Stimulated activated naive CD8-positive, alpha-beta T cell treated with anti-CD3 and anti-CD28 coated beads, Interleukin-15, Interleukin-2, amounts not matched to agents 100 ng/mL and 50 ng/mL, for 24 hours (primary cell): ENCODE data around the gene SYNGR3.
"Not testable (repeated sequence)": the region's sequence is repeated elsewhere in the genome, so short reads cannot be mapped to it uniquely, and the experiment has no call there.

Experiments used
- H3K27ac Mint-ChIP-seq: one replicate; pipeline ENCODE4 v1.8.0; 2021; ENCODE audit warnings: mild to moderate bottlenecking, mixed read lengths
- H3K27me3 Mint-ChIP-seq: one replicate; pipeline ENCODE4 v1.8.0; 2021; ENCODE audit warnings: mixed read lengths
- H3K36me3 Mint-ChIP-seq: one replicate; pipeline ENCODE4 v1.8.0; 2021; ENCODE audit warnings: low read depth, mixed read lengths
- H3K4me1 Mint-ChIP-seq: one replicate; pipeline ENCODE4 v1.8.0; 2021; ENCODE audit warnings: low read depth, mixed read lengths
- H3K4me3 Mint-ChIP-seq: one replicate; pipeline ENCODE4 v1.8.0; 2021; ENCODE audit warnings: mild to moderate bottlenecking, mixed read lengths
- H3K9me3 Mint-ChIP-seq: one replicate; pipeline ENCODE4 v1.8.0; 2021; ENCODE audit warnings: mixed read lengths

SYNGR3 gene

GRCh38 chr16:2003827-2004641, 14.3 kb downstream of the SYNGR3 start:
- Mint-ChIP-seq H3K36me3 (peaks cover 28% of the 10 kb centered on the region), H3K27me3 (no peaks in the 10 kb centered on the region), H3K9me3 (no peaks in the 10 kb centered on the region), H3K4me1 (peaks cover 40% of the 10 kb centered on the region), H3K27ac (no peak overlapping the region), H3K4me3 (no peak overlapping the region)

- H3K36me3 Mint-ChIP-seq, result peaks cover 28% of the 10 kb centered on the region
- H3K4me1 Mint-ChIP-seq, result peaks cover 40% of the 10 kb centered on the region
- no peak overlapping the region for H3K27ac Mint-ChIP-seq
Measured at GRCh38 chr16:2004795-2005517, 15.2 kb downstream of the SYNGR3 start.

GRCh38 chr16:2005646-2006045, 15.9 kb downstream of the SYNGR3 start:
- H3K27me3 Mint-ChIP-seq, result no peaks in the 10 kb centered on the region
- peak overlapping the region; percentile 54 for H3K4me3 Mint-ChIP-seq
- no peak overlapping the region for H3K27ac Mint-ChIP-seq
- peaks cover 45% of the 10 kb centered on the region for H3K4me1 Mint-ChIP-seq
- peaks cover 28% of the 10 kb centered on the region for H3K36me3 Mint-ChIP-seq
- no peaks in the 10 kb centered on the region for H3K9me3 Mint-ChIP-seq

More at GRCh38 chr16:2004795-2005517, 15.2 kb downstream of the SYNGR3 start:
- Mint-ChIP-seq H3K9me3 (no peaks in the 10 kb centered on the region), H3K27me3 (no peaks in the 10 kb centered on the region), H3K4me3 (no peak overlapping the region)

GRCh38 chr16:2006317-2006716, 16.5 kb downstream of the SYNGR3 start:
- H3K36me3 Mint-ChIP-seq, result peaks cover 24% of the 10 kb centered on the region
- no peaks in the 10 kb centered on the region for H3K27me3 Mint-ChIP-seq
- H3K9me3 Mint-ChIP-seq, result no peaks in the 10 kb centered on the region
- peak overlapping the region; percentile 61 for H3K27ac Mint-ChIP-seq
- peak overlapping the region; percentile 54 for H3K4me3 Mint-ChIP-seq
- H3K4me1 Mint-ChIP-seq, result peaks cover 46% of the 10 kb centered on the region

GRCh38 chr16:2007081-2007836, 17.5 kb downstream of the SYNGR3 start:
- peaks cover 22% of the 10 kb centered on the region for H3K36me3 Mint-ChIP-seq
- peak overlapping the region; percentile 98 for H3K4me3 Mint-ChIP-seq
- no peaks in the 10 kb centered on the region for H3K9me3 Mint-ChIP-seq
- no peaks in the 10 kb centered on the region for H3K27me3 Mint-ChIP-seq
- H3K4me1 Mint-ChIP-seq, result peaks cover 46% of the 10 kb centered on the region
- peak overlapping the region; percentile 96 for H3K27ac Mint-ChIP-seq

GRCh38 chr16:2008009-2008526, 18.3 kb downstream of the SYNGR3 start:
- Mint-ChIP-seq H3K9me3 (no peaks in the 10 kb centered on the region), H3K4me1 (peaks cover 46% of the 10 kb centered on the region), H3K36me3 (peaks cover 19% of the 10 kb centered on the region), H3K4me3 (peak overlapping the region; percentile 98), H3K27ac (peak overlapping the region; percentile 96), H3K27me3 (no peaks in the 10 kb centered on the region)

- H3K36me3 Mint-ChIP-seq, result peaks cover 19% of the 10 kb centered on the region
- H3K4me1 Mint-ChIP-seq, result peaks cover 46% of the 10 kb centered on the region
- peak overlapping the region; percentile 96 for H3K27ac Mint-ChIP-seq
- H3K27me3 Mint-ChIP-seq, result no peaks in the 10 kb centered on the region
- H3K9me3 Mint-ChIP-seq, result no peaks in the 10 kb centered on the region
- peak overlapping the region; percentile 98 for H3K4me3 Mint-ChIP-seq
Measured at GRCh38 chr16:2008631-2009163, 18.9 kb downstream of the SYNGR3 start.

GRCh38 chr16:2009164-2009711, 19.5 kb downstream of the SYNGR3 start:
- Mint-ChIP-seq H3K27ac (peak overlapping the region; percentile 96), H3K36me3 (peaks cover 19% of the 10 kb centered on the region)

GRCh38 chr16:2009791-2010510, 20.2 kb downstream of the SYNGR3 start, which contains the start of gene ZNF598:
ZNF598 (minus strand) TSS chr16:2009821.
- H3K4me1 Mint-ChIP-seq, result peaks cover 43% of the 10 kb centered on the region
- H3K27ac Mint-ChIP-seq, result peak within 1 kb of the TSS; percentile 97
- H3K36me3 Mint-ChIP-seq, result peaks cover 19% of the 10 kb centered on the region
- no peaks in the 10 kb centered on the region for H3K27me3 Mint-ChIP-seq
- H3K9me3 Mint-ChIP-seq, result no peaks in the 10 kb centered on the region
- peak within 1 kb of the TSS; percentile 98 for H3K4me3 Mint-ChIP-seq

More at GRCh38 chr16:2009164-2009711, 19.5 kb downstream of the SYNGR3 start:
- Mint-ChIP-seq H3K27me3 (no peaks in the 10 kb centered on the region), H3K4me1 (peaks cover 46% of the 10 kb centered on the region), H3K4me3 (peak overlapping the region; percentile 98), H3K9me3 (no peaks in the 10 kb centered on the region)

GRCh38 chr16:2011726-2012125, 22.0 kb downstream of the SYNGR3 start:
- not testable (repeated sequence) for H3K9me3 Mint-ChIP-seq, H3K27me3 Mint-ChIP-seq, H3K27ac Mint-ChIP-seq
- Mint-ChIP-seq H3K4me3 (peak overlapping the region; percentile 41), H3K4me1 (peaks cover 28% of the 10 kb centered on the region), H3K36me3 (peaks cover 16% of the 10 kb centered on the region)

- Mint-ChIP-seq H3K27me3 (no peaks in the 10 kb centered on the region), H3K27ac (no peak overlapping the region), H3K4me3 (no peak overlapping the region), H3K9me3 (no peaks in the 10 kb centered on the region), H3K36me3 (peaks cover 4% of the 10 kb centered on the region), H3K4me1 (peaks cover 10% of the 10 kb centered on the region)
Measured at GRCh38 chr16:2013527-2013926, 23.8 kb downstream of the SYNGR3 start.

- Mint-ChIP-seq H3K27ac (no peak overlapping the region), H3K4me3 (no peak overlapping the region), H3K4me1 (peaks cover 3% of the 10 kb centered on the region), H3K36me3 (no peaks in the 10 kb centered on the region), H3K9me3 (no peaks in the 10 kb centered on the region), H3K27me3 (peaks cover 5% of the 10 kb centered on the region)
Measured at GRCh38 chr16:2015117-2015946, 25.6 kb downstream of the SYNGR3 start.

GRCh38 chr16:2015947-2016208, 26.1 kb downstream of the SYNGR3 start:
- Mint-ChIP-seq H3K9me3 (no peaks in the 10 kb centered on the region), H3K36me3 (no peaks in the 10 kb centered on the region), H3K4me3 (no peak overlapping the region), H3K27ac (no peak overlapping the region), H3K27me3 (peaks cover 9% of the 10 kb centered on the region), H3K4me1 (peaks cover 5% of the 10 kb centered on the region)
